Endodermal cell (in vitro differentiated cells): ENCODE data around the gene MT1M. TPM values are rescaled to one million over a fixed set of nuclear protein-coding genes. Genes with fewer than 3 reads are reported as not detected.
"Not testable (repeated sequence)": the region's sequence is repeated elsewhere in the genome, so short reads cannot be mapped to it uniquely, and the experiment has no call there.

Source experiments
- DNase-seq: peaks from one replicate; pipeline ENCODE4 v3.0.0-alpha.2; 2017
- H3K27ac ChIP-seq: 2 replicates; pipeline ENCODE4 v1.5.1; 2013; ENCODE audit warnings: mild to moderate bottlenecking, low read depth, low read length, moderate library complexity
- H3K27me3 ChIP-seq: 2 replicates; pipeline ENCODE4 v1.6.1; 2013; ENCODE audit warnings: mild to moderate bottlenecking, low read length, moderate library complexity; ENCODE audit not compliant: insufficient read depth, control insufficient read depth, poor library complexity, severe bottlenecking
- H3K36me3 ChIP-seq: 2 replicates; pipeline ENCODE4 v1.7.0; 2013; ENCODE audit warnings: mild to moderate bottlenecking, low read length, moderate library complexity; ENCODE audit not compliant: control insufficient read depth, insufficient read depth
- H3K4me1 ChIP-seq: one replicate; pipeline ENCODE4 v1.7.0; 2013; ENCODE audit warnings: low read length; ENCODE audit not compliant: control insufficient read depth, insufficient read depth
- H3K4me3 ChIP-seq: 2 replicates; pipeline ENCODE4 v1.5.1; 2013; ENCODE audit warnings: mild to moderate bottlenecking, low read length, moderate library complexity
- H3K9ac ChIP-seq: 2 replicates; pipeline ENCODE4 v1.6.1; 2013; ENCODE audit warnings: mild to moderate bottlenecking, low read length, moderate library complexity; ENCODE audit not compliant: poor library complexity, severe bottlenecking; ENCODE audit errors: extremely low read depth
- H3K9me3 ChIP-seq: 2 replicates; pipeline ENCODE4 v1.6.1; 2013; ENCODE audit warnings: mild to moderate bottlenecking, low read length, moderate library complexity; ENCODE audit not compliant: control insufficient read depth
- H3K27ac Mint-ChIP-seq: 2 replicates; pipeline ENCODE4 v1.8.0; 2020; ENCODE audit warnings: mixed read lengths
- H3K27me3 Mint-ChIP-seq: 2 replicates; pipeline ENCODE4 v1.8.0; 2021; ENCODE audit warnings: mild to moderate bottlenecking, mixed read lengths; ENCODE audit not compliant: insufficient read depth
- H3K36me3 Mint-ChIP-seq: 2 replicates; pipeline ENCODE4 v1.8.0; 2020; ENCODE audit warnings: low read depth, mixed read lengths
- H3K4me1 Mint-ChIP-seq: 2 replicates; pipeline ENCODE4 v1.8.0; 2020; ENCODE audit warnings: mixed read lengths
- H3K4me3 Mint-ChIP-seq: 2 replicates; pipeline ENCODE4 v1.8.0; 2020; ENCODE audit warnings: mild to moderate bottlenecking, moderate library complexity, mixed read lengths
- H3K9me3 Mint-ChIP-seq: 2 replicates; pipeline ENCODE4 v1.8.0; 2020; ENCODE audit warnings: mild to moderate bottlenecking, mixed read lengths
- CTCF ChIP-seq: fragments of 200-600 bp; sonication (generic); conservative IDR thresholded peaks from 2 replicates; pipeline ENCODE4 v1.5.0; 2021; ENCODE audit warnings: antibody characterized with exemption, mild to moderate bottlenecking
- WGBS, 2 experiments: methylation state at CpG; one replicate each; pipeline versions ENCODE4 v1.1.5 to v1.1.7; 2013; ENCODE audit warnings: missing lambda C conversion rate in 2 of 2, mixed read lengths in 1 of 2; ENCODE audit not compliant: insufficient coverage in 1 of 2, insufficient read length in 1 of 2; 5-methylcytosine and 5-hydroxymethylcytosine counted together
- total RNA-seq, 2 donors: library from RNA; stranded (reverse); fragmentation: NEBNext Ultra II Directional in 1 of 2; extraction: Animal tissue kit (Norgen Biotek cat#: 25700) in 1 of 2; gene quantifications; 2 replicates in 1 of 2; 3 replicates in 1 of 2; pipeline ENCODE4 v1.2.1, GENCODE V29; 2021

MT1M gene
- total RNA-seq, 2 donors from 2014 or later: not detected

GRCh38 chr16:56669005-56669839 lies 36.8 kb downstream of the MT1M start, which contains the start of gene MT1H:
TSS of gene MT1H (plus strand) at chr16:56669814. CDS start at chr16:56669885, 71 bp downstream.
- H3K36me3 ChIP-seq: no peaks in the 10 kb centered on the region

GRCh38 chr16:56669840-56670619 lies 37.6 kb downstream of the MT1M start:
- Mint-ChIP-seq H3K4me1 (peaks cover 10% of the 10 kb centered on the region), H3K36me3 (no peaks in the 10 kb centered on the region), H3K4me3 (no peak overlapping the region), H3K27ac (no peak overlapping the region), H3K9me3 (no peaks in the 10 kb centered on the region), H3K27me3 (peaks cover 94% of the 10 kb centered on the region)
- H3K4me1 ChIP-seq: no peaks in the 10 kb centered on the region
- TF ChIP-seq CTCF: no peak
- 35 to 43% methylated on average over 10 to 19 of the region's 19 CpGs for WGBS, 2 experiments
- no peak overlapping the region for H3K4me3 ChIP-seq
- peak; percentile 60 for DNase-seq
- peaks cover 92% of the 10 kb centered on the region for H3K27me3 ChIP-seq
- H3K27ac ChIP-seq: no peak overlapping the region
- H3K9me3 ChIP-seq: no peaks in the 10 kb centered on the region
- no peaks in the 10 kb centered on the region for H3K36me3 ChIP-seq
- no peak overlapping the region for H3K9ac ChIP-seq

More at GRCh38 chr16:56669005-56669839, 36.8 kb downstream of the MT1M start, which contains the start of gene MT1H:
- Histone ChIP-seq H3K27ac (no peak within 1 kb of the TSS), H3K4me1 (no peaks in the 10 kb centered on the region), H3K9ac (no peak within 1 kb of the TSS), H3K9me3 (no peaks in the 10 kb centered on the region), H3K27me3 (peaks cover 97% of the 10 kb centered on the region), H3K4me3 (no peak within 1 kb of the TSS)
- Mint-ChIP-seq H3K9me3 (no peaks in the 10 kb centered on the region), H3K27ac (no peak within 1 kb of the TSS), H3K36me3 (no peaks in the 10 kb centered on the region), H3K4me3 (no peak within 1 kb of the TSS), H3K27me3 (peaks cover 97% of the 10 kb centered on the region), H3K4me1 (peaks cover 5% of the 10 kb centered on the region)
- TF ChIP-seq CTCF: no peak
- WGBS, 2 experiments: 27 to 29% methylated on average over 26 to 38 of the region's 38 CpGs
- DNase-seq: peak; percentile 68

- H3K4me1 Mint-ChIP-seq: peaks cover 15% of the 10 kb centered on the region
- Histone ChIP-seq H3K4me3 (no peak overlapping the region), H3K27me3 (peaks cover 92% of the 10 kb centered on the region), H3K27ac (no peak overlapping the region), H3K9ac (no peak overlapping the region), H3K9me3 (no peaks in the 10 kb centered on the region), H3K36me3 (no peaks in the 10 kb centered on the region), H3K4me1 (no peaks in the 10 kb centered on the region)
- H3K9me3 Mint-ChIP-seq: no peaks in the 10 kb centered on the region
- no peak for DNase-seq
- no peak overlapping the region for H3K4me3 Mint-ChIP-seq
- 68 to 85% methylated on average over 2 of the region's 2 CpGs for WGBS, 2 experiments
- no peak for TF ChIP-seq CTCF
- peaks cover 94% of the 10 kb centered on the region for H3K27me3 Mint-ChIP-seq
- no peaks in the 10 kb centered on the region for H3K36me3 Mint-ChIP-seq
- H3K27ac Mint-ChIP-seq: no peak overlapping the region
Observed at GRCh38 chr16:56670620-56670934, 38.1 kb downstream of the MT1M start.

- DNase-seq, H3K27ac ChIP-seq, H3K4me1 ChIP-seq, H3K4me3 ChIP-seq, H3K36me3 ChIP-seq, H3K27ac Mint-ChIP-seq, H3K4me3 Mint-ChIP-seq, H3K36me3 Mint-ChIP-seq, H3K9me3 Mint-ChIP-seq, H3K9me3 ChIP-seq, H3K9ac ChIP-seq: not testable (repeated sequence)
- peaks cover 92% of the 10 kb centered on the region for H3K27me3 ChIP-seq
- WGBS, 2 experiments: 57 to 95% methylated on average over 1 of the region's 2 CpGs
- Mint-ChIP-seq H3K27me3 (peaks cover 92% of the 10 kb centered on the region), H3K4me1 (peaks cover 21% of the 10 kb centered on the region)
Observed at GRCh38 chr16:56671691-56672090, 39.2 kb downstream of the MT1M start.

- peaks cover 21% of the 10 kb centered on the region for H3K4me1 Mint-ChIP-seq
- peaks cover 91% of the 10 kb centered on the region for H3K27me3 Mint-ChIP-seq
- H3K9me3 Mint-ChIP-seq, H3K9me3 ChIP-seq, H3K9ac ChIP-seq, H3K27ac ChIP-seq, H3K4me3 Mint-ChIP-seq, H3K27ac Mint-ChIP-seq, DNase-seq, H3K4me1 ChIP-seq, H3K36me3 ChIP-seq, H3K4me3 ChIP-seq, H3K36me3 Mint-ChIP-seq: not testable (repeated sequence)
- H3K27me3 ChIP-seq: peaks cover 92% of the 10 kb centered on the region
- WGBS, 2 experiments: 81 to 100% methylated on average over 2 to 3 of the region's 3 CpGs
Observed at GRCh38 chr16:56672171-56672570, 39.7 kb downstream of the MT1M start.
